ENCODE results near the gene ARHGAP26.

Gene ARHGAP26

DNA sequence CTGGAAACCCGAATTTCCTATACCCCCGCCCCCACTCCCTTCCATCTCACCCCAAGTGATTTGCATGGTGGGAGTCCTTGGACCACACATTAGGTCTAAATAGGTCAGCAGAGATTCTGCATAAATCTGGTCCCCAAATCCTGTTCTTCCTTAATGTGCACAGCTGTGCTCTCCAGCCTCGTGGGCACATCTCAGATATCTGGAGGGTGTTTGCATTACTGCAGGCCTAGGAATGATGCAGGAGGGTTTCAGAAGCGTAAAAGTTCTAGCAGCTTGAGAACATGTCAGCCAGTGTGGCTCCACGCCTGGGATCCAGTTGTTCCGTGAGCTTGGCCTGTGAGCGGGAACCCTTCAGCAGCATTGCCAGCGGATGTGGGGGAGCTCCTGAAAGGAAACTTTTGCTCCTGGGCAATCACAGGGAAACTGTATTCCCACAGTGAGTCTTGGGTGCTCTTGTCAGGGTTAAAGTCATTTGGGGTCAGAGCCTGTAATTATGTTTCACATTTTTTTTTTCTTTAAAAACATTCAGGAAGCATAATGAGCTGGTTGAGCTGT, 12.9 kb downstream of the ARHGAP26 start:
- no peak for DNase-seq (ENCODE audit: extremely low read depth in 1 of 2, low read depth in 1 of 2)

DNA sequence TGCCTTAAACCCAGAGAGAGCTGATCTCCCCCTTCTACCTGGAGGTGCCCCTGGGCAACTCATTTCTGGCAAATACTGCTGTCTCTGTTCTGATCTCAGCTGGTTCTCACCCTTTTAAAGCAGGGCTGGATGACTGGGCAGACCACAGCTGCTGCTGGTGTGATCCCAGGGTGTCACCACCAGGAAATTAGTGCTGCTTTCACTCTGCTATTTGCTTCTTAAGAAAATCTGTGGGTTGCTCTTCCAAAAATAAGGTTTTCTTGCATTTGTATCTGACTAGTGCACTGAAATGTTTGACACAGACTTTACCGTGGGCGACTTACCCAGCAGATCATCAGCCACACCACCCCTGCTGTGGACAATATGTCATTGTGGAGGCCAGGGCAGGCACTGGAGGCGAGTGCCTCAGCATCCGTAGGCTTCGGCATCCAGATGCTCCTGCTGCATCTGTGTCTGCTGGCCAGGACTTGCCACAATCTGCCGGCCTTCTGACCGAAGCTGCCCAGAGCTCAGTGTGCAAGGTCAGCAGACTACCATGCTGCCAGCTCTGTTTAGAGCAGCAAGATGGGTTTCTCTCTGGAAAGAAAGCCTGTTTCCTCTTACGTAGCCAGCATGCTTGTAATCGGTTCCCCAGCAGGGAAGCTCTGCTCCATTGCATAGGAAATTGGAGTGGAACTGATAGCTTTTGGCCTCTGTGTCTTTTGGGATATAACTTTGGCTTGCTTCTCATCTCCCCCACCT, 13.6 kb downstream of the ARHGAP26 start:
- peak; percentile 51 to 78 for DNase-seq (ENCODE audit: extremely low read depth in 1 of 2, low read depth in 1 of 2)

DNA sequence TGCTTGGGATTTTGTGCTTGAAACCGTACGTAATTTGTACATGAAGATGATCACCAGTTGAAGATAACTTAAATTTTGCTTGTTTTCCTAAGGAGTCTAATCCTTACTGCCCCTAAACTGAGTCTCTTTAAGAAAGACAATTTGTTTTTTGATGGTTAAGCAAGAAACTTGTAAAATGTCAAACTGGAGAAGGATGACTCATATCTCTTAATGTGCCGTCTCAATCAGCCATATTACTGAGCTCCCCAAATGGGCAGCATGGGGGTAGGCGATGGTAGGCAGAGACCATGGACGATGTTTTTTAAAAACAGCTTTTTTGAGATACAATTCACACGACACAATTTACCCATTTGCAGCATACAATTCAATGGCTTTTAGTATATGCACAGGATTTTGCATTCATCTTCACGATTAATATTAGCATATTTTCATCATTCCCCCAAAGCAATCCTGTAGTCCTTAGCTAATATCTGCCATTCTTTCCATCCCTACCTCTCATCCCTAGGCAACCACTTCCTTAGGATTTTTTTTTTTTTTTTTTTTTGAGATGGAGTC, 14.3 kb downstream of the ARHGAP26 start:
- DNase-seq (ENCODE audit: extremely low read depth in 1 of 2, low read depth in 1 of 2): no peak

DNA sequence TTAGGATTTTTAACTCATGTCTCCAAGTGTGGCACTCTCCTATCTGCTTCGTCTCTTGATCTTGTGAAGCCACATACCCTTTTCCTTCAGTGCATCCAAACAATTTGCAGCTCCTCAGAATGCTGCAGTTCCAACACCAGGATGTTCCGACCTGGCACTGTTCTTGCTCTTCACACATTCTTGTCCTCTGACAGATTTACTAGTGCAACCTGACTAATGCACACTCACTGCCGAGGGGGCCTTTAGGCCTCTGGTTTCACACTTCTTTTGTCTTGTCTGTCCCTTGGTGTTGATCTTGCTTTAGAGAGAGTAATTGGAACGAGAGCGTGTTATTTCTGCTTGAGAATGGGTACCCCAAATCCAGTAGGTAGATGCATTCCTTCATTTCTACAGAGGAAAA, 15.0 kb downstream of the ARHGAP26 start:
- no peak for DNase-seq (ENCODE audit: extremely low read depth in 1 of 2, low read depth in 1 of 2)

DNA sequence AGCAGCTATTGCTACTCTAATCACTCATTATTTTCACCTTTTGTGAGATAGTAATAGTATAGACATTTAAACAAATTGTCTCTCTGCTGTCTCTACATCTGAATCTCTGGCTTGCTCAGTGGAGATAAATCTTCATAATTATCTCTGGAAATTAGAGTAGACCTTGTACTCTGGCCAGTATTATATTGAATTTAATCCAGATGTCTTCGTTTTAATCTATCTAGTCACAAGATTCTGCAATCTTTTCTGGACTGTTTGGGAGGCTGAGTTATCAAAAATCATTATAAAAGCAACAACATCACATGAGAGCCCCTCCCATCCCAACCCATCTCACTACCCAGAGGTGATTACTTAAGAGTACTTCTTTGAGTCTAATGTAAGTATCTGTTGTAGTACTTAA, 19.0 kb downstream of the ARHGAP26 start:
- DNase-seq (ENCODE audit: extremely low read depth in 1 of 2, low read depth in 1 of 2): no peak

DNA sequence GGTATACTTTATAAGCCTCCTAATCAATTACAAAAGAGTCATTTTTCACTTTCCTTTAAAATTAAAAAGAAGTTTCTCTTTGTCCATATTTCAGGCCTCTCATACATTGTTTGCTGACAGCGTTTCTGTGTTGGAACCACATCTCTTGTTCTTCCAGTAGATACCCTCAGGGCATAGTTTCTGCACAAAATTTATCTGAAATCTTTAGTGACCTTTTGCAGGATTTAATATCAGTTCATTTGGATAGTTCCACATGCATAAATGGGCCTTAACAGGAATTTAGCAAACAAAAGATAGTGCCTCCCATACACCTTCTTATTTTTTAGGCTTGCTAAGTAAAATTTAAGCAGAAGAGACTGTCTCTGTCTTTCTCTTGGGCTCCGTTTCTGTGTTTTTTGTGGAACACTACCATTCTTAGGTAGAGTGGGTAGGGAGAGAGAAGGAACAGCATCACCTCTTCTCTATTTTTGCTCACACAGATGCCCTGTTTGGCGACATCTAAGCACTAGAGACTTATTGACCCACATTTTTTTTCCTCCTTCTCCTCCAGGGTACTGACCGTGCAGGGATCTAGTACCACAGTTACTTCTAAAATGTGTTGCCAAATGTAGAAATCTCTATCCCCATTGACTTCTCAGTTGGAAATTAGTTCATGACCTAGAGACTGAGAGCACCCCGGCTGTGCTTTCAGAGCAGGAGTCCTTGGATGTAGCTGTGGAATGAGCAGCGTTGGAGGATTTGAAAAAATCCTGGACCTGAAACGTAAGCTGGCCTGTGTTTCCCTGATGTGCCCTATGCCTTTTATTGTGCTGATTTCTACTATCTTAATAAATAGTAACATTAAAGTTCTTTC, 22.1 kb downstream of the ARHGAP26 start:
- no peak for DNase-seq (ENCODE audit: extremely low read depth in 1 of 2, low read depth in 1 of 2)

DNA sequence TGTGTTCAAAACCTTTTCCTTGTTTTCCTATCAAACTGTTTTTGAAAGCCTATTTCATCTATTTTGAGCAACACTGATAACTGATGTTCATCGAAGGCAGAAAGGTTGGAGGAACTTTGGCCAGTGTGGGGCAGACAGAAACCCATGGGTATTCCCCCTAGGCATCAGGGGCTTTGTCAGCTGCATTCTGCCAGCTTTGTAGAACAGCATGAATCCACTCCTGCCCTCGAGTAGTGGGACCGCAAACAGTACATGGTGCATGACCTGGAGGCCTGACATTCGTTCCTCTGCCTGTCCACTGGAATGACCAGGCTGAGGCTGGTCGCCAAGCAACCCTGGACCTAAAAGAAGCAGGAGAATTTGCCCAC, 22.7 kb downstream of the ARHGAP26 start:
- no peak for DNase-seq (ENCODE audit: extremely low read depth in 1 of 2, low read depth in 1 of 2)

DNA sequence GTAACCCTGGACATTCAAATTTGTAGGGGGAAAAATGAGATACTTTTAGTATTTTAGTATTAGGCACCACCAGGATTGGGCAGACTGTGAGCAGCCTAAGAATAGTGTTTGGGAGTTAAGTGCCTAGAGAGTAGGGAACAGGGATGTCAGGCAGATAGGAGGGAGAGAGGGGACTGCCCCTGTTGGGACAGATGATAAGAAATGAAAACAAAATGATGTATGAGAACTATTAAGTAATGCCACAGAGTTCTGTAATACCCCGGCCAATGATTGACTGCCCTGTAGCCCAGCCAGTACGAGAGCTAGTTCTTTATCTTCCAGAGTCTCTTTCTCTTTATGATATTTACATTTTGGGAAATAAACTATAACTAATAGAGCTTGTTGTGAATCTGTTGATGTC, 24.4 kb downstream of the ARHGAP26 start:
- no peak for DNase-seq (ENCODE audit: extremely low read depth in 1 of 2, low read depth in 1 of 2)

DNA sequence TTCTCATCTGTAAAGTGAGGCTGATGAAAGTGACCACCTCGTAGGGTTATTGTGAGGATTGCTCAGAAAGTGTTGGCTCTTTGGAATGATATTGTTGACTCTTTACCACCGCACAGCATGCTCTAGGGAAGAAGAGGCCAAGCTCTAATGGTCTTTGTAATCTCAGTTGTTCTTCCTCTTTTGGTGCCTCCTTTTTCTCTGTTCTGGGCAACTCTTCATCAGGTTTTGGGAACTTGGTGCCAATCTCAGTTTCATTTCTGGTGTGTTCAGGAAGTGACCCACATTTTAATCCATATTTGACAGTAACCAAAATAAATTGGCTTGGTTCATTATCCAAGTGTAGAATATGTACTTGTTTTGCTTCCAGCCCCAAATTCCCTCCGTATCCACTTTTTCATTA, 25.1 kb downstream of the ARHGAP26 start:
- no peak for DNase-seq (ENCODE audit: extremely low read depth in 1 of 2, low read depth in 1 of 2)

DNA sequence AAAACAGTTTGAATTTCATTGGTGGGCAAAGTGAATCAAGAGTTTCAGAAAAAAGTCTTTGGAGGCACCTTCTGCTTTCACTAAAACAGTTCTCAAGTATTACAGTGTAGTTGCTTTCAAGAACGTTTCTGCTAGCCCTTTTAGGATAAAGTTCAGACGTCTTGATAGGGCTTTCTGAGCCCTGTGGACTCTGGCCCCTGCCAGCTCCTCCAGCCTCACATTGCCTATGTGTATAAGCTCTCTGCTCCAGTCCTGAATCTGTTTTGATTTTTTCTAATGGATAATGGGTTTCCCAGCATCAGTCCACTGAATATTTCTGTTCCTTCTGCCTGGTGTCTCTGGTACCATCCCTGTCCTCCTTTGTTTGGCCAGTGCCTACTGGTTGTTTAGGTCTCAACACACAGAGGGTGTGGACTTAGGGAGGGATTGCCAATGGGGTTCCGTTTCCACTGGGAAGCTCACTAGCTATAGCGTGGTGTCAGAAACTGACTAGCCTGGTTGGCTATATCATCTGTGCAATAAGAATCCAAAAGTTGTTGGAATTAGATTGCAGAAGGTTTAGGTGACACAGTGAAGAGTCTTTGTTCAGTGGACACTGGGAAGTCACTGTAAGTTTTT, 26.4 kb downstream of the ARHGAP26 start:
- no peak for DNase-seq (ENCODE audit: extremely low read depth in 1 of 2, low read depth in 1 of 2)

DNA sequence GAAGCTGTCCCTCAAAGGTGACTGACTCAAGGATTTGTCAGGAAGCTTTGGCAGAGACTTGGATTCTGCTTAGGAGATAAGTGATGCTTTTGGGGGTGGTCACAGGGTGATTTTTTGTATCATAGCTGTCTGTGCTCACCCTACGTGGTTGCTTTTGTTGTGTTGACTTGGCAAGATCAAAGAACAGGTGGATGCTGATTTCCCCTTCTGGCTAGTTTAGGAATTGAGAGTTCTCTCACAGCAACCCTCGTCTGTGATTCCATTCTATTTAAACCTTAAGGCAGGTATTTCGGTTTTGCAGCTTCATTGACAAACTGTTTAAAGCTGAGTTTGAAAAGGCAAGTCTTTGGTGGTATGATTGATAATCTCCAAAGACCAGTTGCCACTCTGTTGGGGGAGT, 27.2 kb downstream of the ARHGAP26 start:
- DNase-seq (ENCODE audit: extremely low read depth in 1 of 2, low read depth in 1 of 2): no peak

DNA sequence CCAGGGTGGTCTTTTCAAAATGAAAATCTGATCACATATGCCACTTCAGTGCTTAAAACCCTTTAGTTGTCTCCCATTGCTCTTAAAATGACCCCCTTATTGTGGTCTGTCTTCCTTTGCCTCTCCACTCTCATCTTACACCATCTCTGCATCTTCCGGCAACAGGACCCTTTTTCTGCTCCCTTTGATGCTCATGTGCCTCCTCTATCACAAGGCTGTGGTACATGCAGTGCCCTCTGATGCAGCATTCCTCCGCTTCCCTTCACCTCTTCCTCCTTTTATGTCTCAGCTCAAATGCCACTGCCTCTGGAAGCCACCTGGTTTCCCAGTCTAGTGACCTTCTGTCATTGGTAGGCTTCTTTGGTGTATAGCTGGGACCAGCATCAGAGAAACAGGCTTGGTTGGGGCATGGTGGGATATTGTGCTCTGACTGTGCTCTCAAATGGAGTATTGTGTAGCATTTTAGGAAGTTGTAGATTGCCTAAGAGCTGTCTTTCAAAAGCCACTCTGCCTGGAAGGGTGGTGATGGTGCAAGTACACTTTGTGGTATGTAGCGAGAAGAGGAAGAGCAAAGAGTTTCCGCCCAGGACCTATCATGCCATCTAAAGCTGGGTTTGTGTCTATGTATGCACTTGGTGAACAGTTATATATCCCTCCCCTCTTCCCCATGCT, 28.1 kb downstream of the ARHGAP26 start:
- peak in 1 of 2 donors; percentile 26 for DNase-seq (ENCODE audit: extremely low read depth in 1 of 2, low read depth in 1 of 2)

DNA sequence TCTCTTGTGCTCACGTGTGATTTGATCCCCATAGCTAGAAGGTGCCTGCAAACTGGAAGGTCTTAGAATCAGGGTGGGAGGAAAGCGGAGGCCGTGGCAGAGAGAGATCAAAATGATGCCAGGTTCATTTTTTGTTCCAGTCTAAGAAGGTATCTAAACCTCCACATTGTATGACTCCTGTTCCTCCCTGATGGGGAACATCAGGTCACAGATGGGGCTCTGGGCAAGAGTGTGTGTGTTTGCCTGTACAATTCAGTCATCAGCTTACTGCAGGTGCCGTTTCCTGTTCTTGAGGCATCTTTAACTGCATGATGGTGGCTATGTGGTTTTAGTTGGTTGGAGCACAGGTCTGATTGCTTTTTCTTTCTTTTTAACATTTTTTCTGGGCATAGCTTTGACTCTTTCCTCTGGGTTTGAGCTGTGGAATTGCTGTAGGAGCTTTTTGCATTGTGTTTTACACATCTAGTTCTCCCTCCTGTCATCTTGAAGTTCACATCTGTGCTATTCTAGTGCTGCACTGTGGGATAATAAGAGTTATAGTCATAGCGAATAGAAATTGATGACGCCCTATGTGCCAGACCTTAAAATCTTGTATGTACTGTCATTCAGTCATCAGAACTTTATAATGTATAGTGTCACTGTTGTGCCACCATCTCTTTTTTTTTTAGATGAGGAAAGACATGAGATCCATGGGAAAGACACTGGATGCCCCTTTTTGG, 30.8 kb downstream of the ARHGAP26 start:
- peak in 1 of 2 donors; percentile 39 for DNase-seq (ENCODE audit: extremely low read depth in 1 of 2, low read depth in 1 of 2)

DNA sequence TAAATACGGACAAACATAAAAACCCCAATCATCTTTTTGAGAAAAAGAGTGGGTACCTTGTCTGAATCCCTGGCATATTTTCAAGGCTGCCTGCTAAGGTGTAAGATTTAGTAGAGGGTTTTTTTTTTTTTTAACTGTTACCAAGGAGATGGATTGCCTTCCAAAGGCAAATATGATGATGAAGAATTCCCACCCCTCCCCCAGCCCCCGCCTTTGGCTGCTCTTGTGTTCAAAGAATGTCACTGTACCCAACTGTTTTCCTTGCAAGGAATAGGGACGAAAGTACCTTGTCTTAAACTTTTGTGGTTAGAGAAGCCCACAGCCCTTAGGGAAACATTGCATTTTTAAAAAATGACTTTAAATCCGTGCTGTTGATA, 31.3 kb downstream of the ARHGAP26 start:
- no peak for DNase-seq (ENCODE audit: extremely low read depth in 1 of 2, low read depth in 1 of 2)

DNA sequence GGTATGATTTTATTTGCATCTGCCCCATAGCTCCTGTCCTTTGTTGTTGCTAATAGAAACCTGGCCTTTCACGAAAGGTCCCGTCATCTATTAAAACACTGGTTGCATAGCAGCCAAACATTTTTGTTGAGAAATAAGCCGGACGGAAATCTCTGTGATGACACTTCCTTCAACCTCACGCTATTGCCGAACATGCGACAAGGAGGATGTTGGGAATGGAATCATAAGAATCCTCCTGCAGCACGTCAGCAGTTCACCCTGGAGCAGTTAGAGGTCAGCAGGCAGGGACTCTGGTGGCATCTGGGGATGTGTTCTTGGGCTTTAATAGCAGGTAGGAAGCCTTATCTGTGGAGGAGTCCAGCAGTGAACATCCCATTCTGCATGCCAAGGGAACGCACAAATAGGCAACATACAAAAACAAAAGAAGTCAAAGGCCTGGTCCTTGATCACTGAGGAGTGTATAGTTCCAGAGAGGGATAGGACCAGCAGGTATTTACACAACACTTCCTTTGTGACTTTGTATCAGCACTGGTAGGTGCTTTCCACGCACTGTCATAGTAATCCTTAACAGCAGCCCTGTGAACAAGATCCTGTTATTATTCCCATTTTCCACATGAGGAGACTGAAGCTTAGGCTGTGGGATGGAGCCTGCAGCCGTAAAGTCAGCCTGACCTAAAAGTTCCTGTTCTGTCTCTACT, 33.4 kb downstream of the ARHGAP26 start:
- no peak for DNase-seq (ENCODE audit: extremely low read depth in 1 of 2, low read depth in 1 of 2)

DNA sequence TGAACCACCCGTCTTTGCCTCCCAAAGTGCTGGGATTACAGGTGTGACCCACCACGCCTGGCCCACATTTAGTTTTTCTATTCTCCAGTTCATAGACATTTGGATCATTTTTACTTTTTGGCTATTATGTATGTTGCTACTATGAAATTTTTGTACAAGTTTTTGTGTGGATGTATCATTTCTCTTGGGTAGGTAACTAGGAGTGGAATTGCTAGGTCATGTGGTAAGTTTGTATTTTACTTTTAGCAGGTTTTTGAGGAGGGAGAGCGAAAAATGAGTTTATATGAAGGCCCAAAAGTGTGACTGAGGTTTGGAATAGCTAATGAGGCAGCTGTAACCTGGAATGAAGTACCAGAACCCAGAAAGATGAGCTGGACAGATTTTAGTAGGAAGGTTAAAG, 35.2 kb downstream of the ARHGAP26 start:
- no peak for DNase-seq (ENCODE audit: extremely low read depth in 1 of 2, low read depth in 1 of 2)

DNA sequence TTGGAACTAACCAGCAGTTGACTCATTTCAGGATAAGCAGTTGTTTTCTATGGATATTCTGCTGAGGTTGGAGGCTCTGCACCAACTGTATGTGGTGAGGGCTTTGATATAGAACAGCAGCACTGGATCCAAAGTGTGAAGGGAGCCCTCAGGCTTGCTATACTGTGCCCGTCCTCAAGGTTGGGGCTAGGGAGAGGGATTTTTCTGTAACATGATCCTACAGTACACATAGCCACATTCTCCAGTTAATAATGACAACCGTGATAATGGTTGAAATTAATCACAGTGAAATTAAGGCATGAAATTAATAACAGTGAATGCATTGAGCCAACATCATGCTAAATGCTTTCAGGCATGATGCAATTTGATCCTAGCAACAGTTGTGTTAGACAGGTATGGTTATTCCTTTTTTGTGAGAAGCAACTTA, 36.7 kb downstream of the ARHGAP26 start:
- no peak for DNase-seq (ENCODE audit: extremely low read depth in 1 of 2, low read depth in 1 of 2)

DNA sequence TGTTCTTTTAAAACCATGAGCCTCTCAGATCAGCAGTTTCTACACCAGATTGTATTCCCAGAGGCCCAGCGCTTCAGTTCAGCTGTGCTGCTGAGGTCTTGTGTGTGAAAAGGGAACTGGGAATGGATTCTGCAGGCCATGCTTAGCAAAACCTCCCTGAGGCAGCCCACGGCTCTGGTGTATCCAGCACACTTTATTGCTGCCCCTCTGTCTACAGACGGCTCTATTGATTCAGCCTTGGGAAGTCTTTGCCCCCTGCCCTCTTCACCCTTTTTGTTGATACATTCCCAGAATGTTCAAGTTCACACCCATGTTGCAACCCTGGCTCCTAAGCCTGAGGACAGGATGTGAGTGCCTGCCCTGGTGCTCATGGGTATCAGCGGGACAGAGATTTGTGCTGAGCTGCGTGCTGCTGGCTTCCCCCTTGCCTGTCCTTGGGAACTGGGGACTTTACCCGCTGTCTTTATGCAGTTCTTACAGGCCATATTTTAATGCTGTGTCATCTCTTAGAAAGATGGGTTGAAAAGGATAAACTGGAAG, 37.3 kb downstream of the ARHGAP26 start:
- no peak for DNase-seq (ENCODE audit: extremely low read depth in 1 of 2, low read depth in 1 of 2)

DNA sequence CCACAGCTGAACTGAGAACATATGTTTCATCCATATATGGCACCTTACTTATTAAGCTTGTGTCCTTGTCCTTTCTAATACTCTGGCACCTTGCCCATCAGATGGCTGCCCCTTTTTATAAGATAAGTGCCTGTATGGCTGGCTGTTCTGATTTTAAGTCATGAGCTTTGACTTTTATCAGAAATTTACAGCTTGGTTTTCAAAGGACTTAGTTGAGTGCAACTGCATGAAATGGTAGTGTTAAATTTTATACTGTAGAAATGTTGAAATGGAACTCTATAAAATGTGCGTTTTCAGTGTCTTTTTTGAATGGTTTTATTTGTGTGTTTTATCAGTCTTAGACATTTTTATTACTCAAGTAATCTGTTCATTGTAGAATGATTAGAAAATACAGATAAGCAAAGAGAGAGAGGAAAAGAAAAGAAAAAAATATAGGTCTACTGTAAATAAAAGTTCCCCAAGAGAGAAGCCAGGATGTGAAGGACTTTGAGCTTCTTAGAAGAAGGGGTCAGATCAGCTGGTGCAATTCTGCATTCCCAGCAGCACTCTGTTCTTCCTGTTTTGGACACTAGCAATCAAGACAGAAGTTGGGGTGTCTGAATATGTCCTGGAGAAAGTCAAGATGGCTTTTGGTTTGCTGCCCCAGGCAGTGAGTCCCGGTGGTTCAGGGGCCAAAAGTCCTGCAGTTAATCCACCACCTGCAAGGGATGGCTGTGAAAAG, 38.9 kb downstream of the ARHGAP26 start:
- no peak for DNase-seq (ENCODE audit: extremely low read depth in 1 of 2, low read depth in 1 of 2)
